HG03460 (cell line): Measurements from ENCODE around the gene RMND1.
"Not testable (repeated sequence)": the region's sequence is repeated elsewhere in the genome, so short reads cannot be mapped to it uniquely, and the experiment has no call there.

Source experiments
- ATAC-seq: cut with Tn5 transposase; IDR thresholded peaks from one replicate; pipeline ENCODE4 v1.9.1; 2021; ENCODE audit not compliant: unreplicated experiment

RMND1 gene

GRCh38 chr6:151388236-151388635 lies 63.7 kb downstream of the RMND1 start:
- ATAC-seq: no peak

GRCh38 chr6:151387175-151387970 lies 64.6 kb downstream of the RMND1 start:
- ATAC-seq: no peak

- no peak for ATAC-seq
Measured at GRCh38 chr6:151385177-151385576, 66.7 kb downstream of the RMND1 start.

DNA sequence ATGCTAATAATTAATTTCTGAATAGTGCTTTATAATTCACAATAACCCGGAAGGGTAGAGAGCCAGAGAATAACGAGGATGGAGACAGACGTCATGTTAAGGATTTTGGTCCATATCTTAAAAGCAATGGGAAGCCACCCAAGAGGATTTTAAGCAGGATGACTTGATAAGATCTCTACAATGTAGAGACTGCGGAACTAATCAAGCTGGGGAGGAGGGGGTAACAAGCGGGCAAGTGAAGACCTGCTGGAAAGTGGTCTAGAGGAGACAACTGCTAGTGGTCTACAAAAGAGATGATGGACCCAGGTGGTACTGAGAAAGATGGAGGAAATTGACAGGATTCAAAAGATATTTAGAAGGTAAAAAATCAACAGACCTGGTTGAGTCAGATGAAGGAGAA lies 67.8 kb downstream of the RMND1 start:
- ATAC-seq: no peak

GRCh38 chr6:151382631-151383030 lies 69.3 kb downstream of the RMND1 start:
- not testable (repeated sequence) for ATAC-seq

GRCh38 chr6:151381722-151382121 lies 70.2 kb downstream of the RMND1 start:
- no peak for ATAC-seq

DNA sequence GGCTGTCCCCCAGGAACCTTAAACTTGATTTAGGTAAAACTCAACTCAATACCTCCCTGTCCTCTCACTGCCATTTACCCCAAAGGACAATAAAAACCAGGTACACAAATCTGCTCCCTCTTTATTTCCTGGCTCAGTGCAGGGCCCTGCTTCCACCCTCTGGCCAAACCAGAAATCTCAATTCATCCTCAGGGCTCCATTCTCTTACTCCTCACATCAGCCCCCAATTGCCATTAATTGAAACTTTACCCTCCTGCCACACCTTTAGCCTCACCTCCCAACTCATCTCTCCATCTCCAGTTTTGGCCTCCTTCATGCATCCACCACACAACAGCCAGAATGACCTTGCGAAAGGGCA lies 71.1 kb downstream of the RMND1 start:
- ATAC-seq: peak; percentile 3

- ATAC-seq: peak; percentile 60
Measured at GRCh38 chr6:151379933-151380847, 71.7 kb downstream of the RMND1 start.

DNA sequence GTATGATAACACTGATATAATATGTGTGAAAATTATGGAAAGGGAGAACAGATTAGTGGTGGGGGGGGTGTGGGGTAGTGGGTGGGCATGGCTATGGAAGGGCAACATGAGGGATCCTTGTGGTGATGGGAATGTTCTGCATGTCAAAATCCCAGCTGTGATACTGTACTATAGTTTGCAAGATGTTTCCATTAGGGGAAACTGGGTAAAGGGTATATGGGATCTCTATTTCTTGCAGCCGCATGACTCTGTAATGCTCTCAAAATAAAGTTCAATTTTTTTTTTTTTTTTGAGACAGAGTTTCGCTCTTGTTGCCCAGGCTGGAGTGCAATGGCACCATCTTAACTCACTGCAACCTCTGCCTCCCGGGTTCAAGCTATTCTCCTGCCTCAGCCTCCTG lies 74.8 kb downstream of the RMND1 start:
- no peak for ATAC-seq

DNA sequence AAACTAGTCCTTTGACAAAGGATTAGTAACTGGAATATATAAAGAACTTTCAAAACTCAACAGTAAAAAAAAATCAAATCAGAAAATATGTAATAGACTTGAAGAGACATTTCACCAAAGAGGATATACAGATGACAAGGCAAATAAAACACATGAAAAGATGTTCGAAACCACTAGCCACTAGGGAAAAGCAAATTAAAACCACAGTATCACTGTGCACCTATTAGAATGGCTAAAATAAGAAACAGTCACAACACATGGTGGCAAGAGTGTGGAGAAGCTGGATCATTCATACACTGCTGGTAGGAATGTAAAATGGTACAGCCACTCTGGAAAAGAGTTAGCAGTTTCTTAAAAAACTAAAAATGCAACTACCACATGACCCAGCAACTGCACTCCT lies 75.5 kb downstream of the RMND1 start:
- peak; percentile 36 for ATAC-seq

GRCh38 chr6:151375833-151376232 lies 76.1 kb downstream of the RMND1 start:
- no peak for ATAC-seq

- ATAC-seq: no peak
Measured at GRCh38 chr6:151374036-151374683, 77.8 kb downstream of the RMND1 start.

DNA sequence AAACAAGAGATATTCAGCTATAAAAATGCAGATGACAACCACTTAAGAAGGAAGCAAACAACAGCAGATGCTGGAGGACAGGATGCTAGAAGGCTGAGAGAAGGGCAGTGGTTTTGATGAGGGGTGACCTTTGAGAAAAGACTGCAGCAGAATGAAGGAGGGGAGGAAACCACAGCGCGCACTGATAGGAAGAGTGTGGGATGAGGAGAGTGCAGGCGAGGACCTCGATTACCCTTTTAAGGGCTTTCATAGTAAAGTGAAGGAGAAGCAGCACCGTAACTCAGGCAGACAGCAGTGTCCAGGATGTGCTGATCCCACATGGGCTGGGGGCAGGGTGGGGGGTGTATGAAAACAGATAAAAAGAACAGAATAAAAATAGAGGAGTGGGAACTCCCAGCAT lies 79.8 kb downstream of the RMND1 start:
- ATAC-seq: no peak

DNA sequence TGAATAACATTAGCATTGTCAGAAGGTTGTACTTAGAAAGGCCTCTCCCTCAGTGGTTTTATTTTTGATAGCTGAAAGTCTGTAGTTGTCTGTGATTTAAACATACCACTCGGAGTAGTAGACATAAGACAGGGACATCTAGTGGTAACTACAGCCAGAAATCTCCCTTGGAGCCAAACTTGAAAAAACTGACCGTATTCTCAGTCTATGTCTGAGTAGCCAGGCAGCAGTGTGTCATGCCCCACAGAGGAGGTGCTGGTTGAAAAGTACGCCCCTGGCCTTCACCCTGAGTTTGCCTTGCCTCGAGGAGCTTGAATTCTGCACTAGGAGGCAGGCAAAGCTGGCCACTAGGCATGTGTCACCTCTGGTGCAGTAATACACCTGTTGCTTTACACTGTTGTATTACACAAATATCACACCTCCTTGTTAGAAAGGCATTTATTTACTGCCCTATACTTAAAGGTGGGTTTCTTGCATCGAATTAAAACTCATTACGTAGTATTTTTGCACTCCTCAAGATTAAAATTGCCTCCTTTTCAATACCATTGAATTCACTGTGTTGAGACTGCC lies 81.3 kb downstream of the RMND1 start:
- ATAC-seq: no peak

DNA sequence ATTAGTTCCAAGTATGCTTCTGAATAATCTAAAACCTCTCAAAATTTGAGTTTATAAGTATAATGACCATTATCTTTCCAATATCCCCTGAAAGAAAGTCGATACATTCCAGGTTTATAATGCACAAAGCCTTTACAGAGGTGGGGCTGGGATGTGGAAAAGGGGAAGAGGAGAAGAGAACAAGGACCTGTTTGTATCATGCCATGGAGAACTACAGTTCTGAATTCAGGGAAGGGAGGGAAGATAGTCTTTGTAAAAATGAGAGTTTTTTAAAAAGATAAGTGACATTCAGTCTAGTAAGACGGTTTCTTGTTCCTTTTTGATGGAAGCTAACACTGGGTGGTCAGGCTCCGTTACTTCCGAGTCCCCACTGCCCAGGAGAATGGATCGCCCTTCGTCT lies 86.7 kb downstream of the RMND1 start:
- no peak for ATAC-seq

- ATAC-seq: no peak
Measured at GRCh38 chr6:151359486-151359885, 92.4 kb downstream of the RMND1 start.

- no peak for ATAC-seq
Measured at GRCh38 chr6:151358475-151358874, 93.5 kb downstream of the RMND1 start.

- ATAC-seq: no peak
Measured at GRCh38 chr6:151357758-151358436, 94.0 kb downstream of the RMND1 start.

DNA sequence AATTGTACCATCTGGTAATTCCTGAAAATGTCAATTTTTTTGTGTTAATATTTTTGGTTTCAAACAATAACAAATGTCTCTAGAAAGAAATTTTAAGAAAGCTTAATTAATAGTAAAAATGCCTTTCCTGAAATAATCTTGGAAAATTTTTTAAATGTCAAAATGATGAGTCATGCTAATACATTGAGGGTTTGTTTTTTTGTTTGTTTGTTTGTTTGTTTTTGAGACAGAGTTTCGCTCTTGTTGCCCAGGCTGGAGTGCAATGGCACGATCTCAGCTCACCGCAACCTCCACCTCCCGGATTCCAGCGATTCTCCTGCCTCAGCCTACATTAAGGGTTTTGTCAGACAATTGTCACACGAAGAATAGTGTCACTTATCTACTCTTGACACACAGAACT lies 94.9 kb downstream of the RMND1 start:
- ATAC-seq: not testable (repeated sequence)
